ENCODE data around the gene SEC22A. TPM values are rescaled to one million over a fixed set of nuclear protein-coding genes. Genes with fewer than 3 reads are reported as not detected.

Gene SEC22A
- total and polyA plus RNA-seq, 2 donors (not counting 1 experiment from before 2014, with no cell fraction given), result 15.6 to 19.3 TPM

DNA sequence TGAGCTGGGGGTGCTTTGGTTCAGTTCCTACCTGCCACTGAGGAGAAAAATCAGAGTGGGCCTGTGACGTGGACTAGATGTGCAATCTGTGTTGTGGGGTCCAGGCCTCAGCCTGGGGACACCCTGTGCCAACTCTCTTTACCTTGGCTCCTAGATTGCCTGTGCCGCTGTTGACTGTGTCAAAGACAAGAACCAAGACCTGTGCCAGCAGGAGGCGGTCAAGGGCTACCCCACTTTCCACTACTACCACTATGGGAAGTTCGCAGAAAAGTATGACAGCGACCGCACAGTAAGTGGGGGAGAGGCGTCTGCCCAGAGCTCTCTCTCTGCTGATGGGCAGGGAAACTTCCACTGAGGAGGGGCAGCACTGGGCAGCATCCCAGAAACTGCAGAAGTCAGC lies 40.6 kb upstream of the SEC22A start:
- Histone ChIP-seq H3K4me2 (replicated peaks; ENCODE audit: low read depth, low read length, poor library complexity, severe bottlenecking) (no peak overlapping the region), H3K9ac (ENCODE audit: low read length) (no peak overlapping the region), H3K4me3 (ENCODE audit: control extremely low read depth in 1 of 5, extremely low read depth in 1 of 5, insufficient read depth in 1 of 5, low read depth in 2 of 5, low read length in 4 of 5) (no peak overlapping the region), H3K27me3 (replicated peaks in 1 of 4; ENCODE audit: control extremely low read depth in 1 of 4, control insufficient read depth in 3 of 4, insufficient read depth in 4 of 4, low read length in 3 of 4) (no peaks in the 10 kb centered on the region), H3K9me3 (ENCODE audit: control extremely low read depth in 1 of 3, control insufficient read depth in 2 of 3, insufficient read depth in 1 of 3, low read length in 2 of 3) (no peaks in the 10 kb centered on the region), H3K36me3 (replicated peaks in 1 of 2; ENCODE audit: control extremely low read depth in 1 of 2, control insufficient read depth in 1 of 2, extremely low read depth in 1 of 2, insufficient read depth in 2 of 2, low read length in 1 of 2) (peaks cover 3 to 4% of the 10 kb centered on the region in 2 experiments), H3K27ac (ENCODE audit: low read length in 2 of 2) (no peak overlapping the region), H3K4me1 (ENCODE audit: control insufficient read depth in 2 of 2, insufficient read depth in 2 of 2, low read length in 2 of 2) (no peaks in the 10 kb centered on the region), H3K79me2 (ENCODE audit: control insufficient read depth, insufficient read depth, low read length) (no peaks in the 10 kb centered on the region), H2AFZ (ENCODE audit: insufficient read depth, low read depth, low read length, poor library complexity, severe bottlenecking) (no peak overlapping the region), H4K20me1 (ENCODE audit: control insufficient read depth, insufficient read depth, low read length, poor library complexity, severe bottlenecking) (no peaks in the 10 kb centered on the region)
- Mint-ChIP-seq H3K27me3 (no peaks in the 10 kb centered on the region), H3K27ac (no peak overlapping the region), H3K9me3 (ENCODE audit: insufficient read depth) (peaks cover 3% of the 10 kb centered on the region), H3K4me3 (no peak overlapping the region), H3K4me1 (no peaks in the 10 kb centered on the region)
- ChIA-PET POLR2A (no interaction called here), CTCF (no interaction called here)
- 100% methylated on average over 2 of the region's 7 CpGs for WGBS (ENCODE audit: insufficient coverage)
- intact Hi-C loops (cut with micrococcal nuclease), result no loop called here
- DNase-seq (no peak), ATAC-seq (ENCODE audit: low read depth) (no peak)
- TF ChIP-seq, protein P1, sequence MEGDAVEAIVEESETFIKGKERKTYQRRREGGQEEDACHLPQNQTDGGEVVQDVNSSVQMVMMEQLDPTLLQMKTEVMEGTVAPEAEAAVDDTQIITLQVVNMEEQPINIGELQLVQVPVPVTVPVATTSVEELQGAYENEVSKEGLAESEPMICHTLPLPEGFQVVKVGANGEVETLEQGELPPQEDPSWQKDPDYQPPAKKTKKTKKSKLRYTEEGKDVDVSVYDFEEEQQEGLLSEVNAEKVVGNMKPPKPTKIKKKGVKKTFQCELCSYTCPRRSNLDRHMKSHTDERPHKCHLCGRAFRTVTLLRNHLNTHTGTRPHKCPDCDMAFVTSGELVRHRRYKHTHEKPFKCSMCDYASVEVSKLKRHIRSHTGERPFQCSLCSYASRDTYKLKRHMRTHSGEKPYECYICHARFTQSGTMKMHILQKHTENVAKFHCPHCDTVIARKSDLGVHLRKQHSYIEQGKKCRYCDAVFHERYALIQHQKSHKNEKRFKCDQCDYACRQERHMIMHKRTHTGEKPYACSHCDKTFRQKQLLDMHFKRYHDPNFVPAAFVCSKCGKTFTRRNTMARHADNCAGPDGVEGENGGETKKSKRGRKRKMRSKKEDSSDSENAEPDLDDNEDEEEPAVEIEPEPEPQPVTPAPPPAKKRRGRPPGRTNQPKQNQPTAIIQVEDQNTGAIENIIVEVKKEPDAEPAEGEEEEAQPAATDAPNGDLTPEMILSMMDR (IDR thresholded peaks at IDR 0.05), result no peak

DNA sequence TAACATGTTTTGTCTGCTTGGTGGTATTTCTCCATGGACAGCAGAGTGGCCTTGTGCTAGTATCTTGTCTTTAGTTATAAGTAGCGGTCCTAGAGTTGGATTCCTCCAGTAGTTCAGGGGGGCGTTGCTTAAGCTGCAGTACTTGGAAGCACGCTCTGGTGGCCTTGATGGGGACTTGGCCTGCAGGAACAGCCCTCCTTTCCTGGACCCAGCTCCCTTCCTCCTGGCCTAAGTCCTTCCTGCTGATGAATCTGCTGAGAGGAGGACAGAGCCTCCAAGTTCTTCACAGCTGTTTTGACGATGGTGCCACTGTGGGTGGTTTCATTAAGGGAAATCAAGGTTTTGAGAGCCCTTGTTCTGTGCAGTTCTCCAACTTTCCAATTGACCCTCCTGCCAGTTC lies 38.6 kb upstream of the SEC22A start:
- POLR2A ChIA-PET, result no interaction called here
- CTCF ChIA-PET, result no interaction called here

More for the DNA sequence above, 38.6 kb upstream of the SEC22A start:
- WGBS (ENCODE audit: insufficient coverage), result 100% methylated on average over 3 of the region's 4 CpGs
- no peak overlapping the region for H2AFZ ChIP-seq (ENCODE audit: insufficient read depth, low read depth, low read length, poor library complexity, severe bottlenecking)
- TF ChIP-seq, protein P1 (IDR thresholded peaks at IDR 0.05), result no peak
- no peak for TF ChIP-seq EZH2 (IDR thresholded peaks at IDR 0.05; ENCODE audit: borderline replicate concordance, insufficient read depth, low read depth, low read length, poor library complexity, severe bottlenecking)
- no peak for DNase-seq
- peaks cover 3 to 4% of the 10 kb centered on the region in 2 experiments for H3K36me3 ChIP-seq (replicated peaks in 1 of 2; ENCODE audit: control extremely low read depth in 1 of 2, control insufficient read depth in 1 of 2, extremely low read depth in 1 of 2, insufficient read depth in 2 of 2, low read length in 1 of 2)
- Mint-ChIP-seq H3K4me3 (no peak overlapping the region), H3K27ac (no peak overlapping the region), H3K9me3 (ENCODE audit: insufficient read depth) (peaks cover 3% of the 10 kb centered on the region), H3K27me3 (no peaks in the 10 kb centered on the region), H3K4me1 (no peaks in the 10 kb centered on the region)
- H3K9ac ChIP-seq (ENCODE audit: low read length), result no peak overlapping the region
- intact Hi-C loops (cut with micrococcal nuclease), result no loop called here
- no peak overlapping the region for H3K4me2 ChIP-seq (replicated peaks; ENCODE audit: low read depth, low read length, poor library complexity, severe bottlenecking)
- ATAC-seq (ENCODE audit: low read depth), result no peak
- no peaks in the 10 kb centered on the region for H4K20me1 ChIP-seq (ENCODE audit: control insufficient read depth, insufficient read depth, low read length, poor library complexity, severe bottlenecking)
- peaks cover 0 to 3% (median 0%) of the 10 kb centered on the region in 3 donors for H3K9me3 ChIP-seq (ENCODE audit: control extremely low read depth in 1 of 3, control insufficient read depth in 2 of 3, insufficient read depth in 1 of 3, low read length in 2 of 3)
- H3K27me3 ChIP-seq (replicated peaks in 1 of 4; ENCODE audit: control extremely low read depth in 1 of 4, control insufficient read depth in 3 of 4, insufficient read depth in 4 of 4, low read length in 3 of 4), result no peaks in the 10 kb centered on the region
- no peaks in the 10 kb centered on the region for H3K4me1 ChIP-seq (ENCODE audit: control insufficient read depth in 2 of 2, insufficient read depth in 2 of 2, low read length in 2 of 2)
- H3K4me3 ChIP-seq (ENCODE audit: control extremely low read depth in 1 of 5, extremely low read depth in 1 of 5, insufficient read depth in 1 of 5, low read depth in 2 of 5, low read length in 4 of 5), result no peak overlapping the region
- H3K79me2 ChIP-seq (ENCODE audit: control insufficient read depth, insufficient read depth, low read length), result no peaks in the 10 kb centered on the region
- H3K27ac ChIP-seq (ENCODE audit: low read length in 2 of 2), result no peak overlapping the region

Measured in B cell (primary cell).